ENCODE data around the gene PLAAT4. TPM values are rescaled to one million over a fixed set of nuclear protein-coding genes. Genes with fewer than 3 reads are reported as not detected.

The PLAAT4 gene
- total and polyA plus RNA-seq, 9 donors: 35.8 to 71.6 (median 62.5) TPM

DNA sequence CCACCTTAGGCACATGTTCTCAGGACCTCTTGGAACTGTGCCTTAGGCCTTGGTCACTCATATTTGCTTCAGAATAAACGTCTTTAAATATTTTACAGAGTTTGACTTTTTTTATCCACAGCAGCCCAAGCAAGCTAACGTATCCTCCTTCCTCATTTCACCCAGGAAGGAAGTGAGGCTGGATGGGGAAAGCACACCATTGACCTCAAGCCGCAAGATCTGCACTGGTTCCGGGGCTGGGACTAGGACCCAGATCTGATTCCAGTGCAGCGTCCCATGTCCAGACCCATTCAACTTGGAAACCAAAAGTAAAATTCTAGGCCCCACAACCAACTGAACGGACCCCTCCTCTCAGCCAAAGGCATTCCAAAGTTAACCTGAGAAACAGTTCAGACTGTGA is 33.1 kb upstream of the PLAAT4 start:
- no peak for DNase-seq
- no peaks in the 10 kb centered on the region for H3K36me3 ChIP-seq
- no peaks in the 10 kb centered on the region for H3K27me3 ChIP-seq
- 83 to 90% (median 84%) methylated on average over 6 of the region's 6 CpGs for WGBS, 3 donors
- peaks cover 2% of the 10 kb centered on the region for H3K4me1 ChIP-seq (ENCODE audit: insufficient read depth)
- peaks cover 0 to 3% of the 10 kb centered on the region in 2 donors for H3K9me3 ChIP-seq
- no peak overlapping the region for H3K27ac ChIP-seq
- TF ChIP-seq POLR2A (IDR thresholded peaks at IDR 0.05): no peak
- H3K4me3 ChIP-seq: no peak overlapping the region
- intact Hi-C loops (cut with DNase I): no loop called here

- intact Hi-C loops (cut with DNase I): no loop called here
- peaks cover 2% of the 10 kb centered on the region for H3K4me1 ChIP-seq (ENCODE audit: insufficient read depth)
- H3K27me3 ChIP-seq: no peaks in the 10 kb centered on the region
- H3K36me3 ChIP-seq: no peaks in the 10 kb centered on the region
- TF ChIP-seq EP300 (IDR thresholded peaks at IDR 0.05) (no peak), POLR2A (IDR thresholded peaks at IDR 0.05) (no peak)
- TF ChIP-seq, protein P1, sequence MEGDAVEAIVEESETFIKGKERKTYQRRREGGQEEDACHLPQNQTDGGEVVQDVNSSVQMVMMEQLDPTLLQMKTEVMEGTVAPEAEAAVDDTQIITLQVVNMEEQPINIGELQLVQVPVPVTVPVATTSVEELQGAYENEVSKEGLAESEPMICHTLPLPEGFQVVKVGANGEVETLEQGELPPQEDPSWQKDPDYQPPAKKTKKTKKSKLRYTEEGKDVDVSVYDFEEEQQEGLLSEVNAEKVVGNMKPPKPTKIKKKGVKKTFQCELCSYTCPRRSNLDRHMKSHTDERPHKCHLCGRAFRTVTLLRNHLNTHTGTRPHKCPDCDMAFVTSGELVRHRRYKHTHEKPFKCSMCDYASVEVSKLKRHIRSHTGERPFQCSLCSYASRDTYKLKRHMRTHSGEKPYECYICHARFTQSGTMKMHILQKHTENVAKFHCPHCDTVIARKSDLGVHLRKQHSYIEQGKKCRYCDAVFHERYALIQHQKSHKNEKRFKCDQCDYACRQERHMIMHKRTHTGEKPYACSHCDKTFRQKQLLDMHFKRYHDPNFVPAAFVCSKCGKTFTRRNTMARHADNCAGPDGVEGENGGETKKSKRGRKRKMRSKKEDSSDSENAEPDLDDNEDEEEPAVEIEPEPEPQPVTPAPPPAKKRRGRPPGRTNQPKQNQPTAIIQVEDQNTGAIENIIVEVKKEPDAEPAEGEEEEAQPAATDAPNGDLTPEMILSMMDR (IDR thresholded peaks at IDR 0.05): no peak
- DNase-seq: no peak
- H3K27ac ChIP-seq: no peak overlapping the region
- WGBS, 3 donors: 84 to 95% (median 88%) methylated on average over 1 of the region's 1 CpG
- H3K9me3 ChIP-seq: peaks cover 0 to 3% of the 10 kb centered on the region in 2 donors
- H3K4me3 ChIP-seq: no peak overlapping the region
These were observed 32.6 kb upstream of the PLAAT4 start for GRCh38 chr11:63504054-63504453.

GRCh38 chr11:63504933-63505586 is 31.5 kb upstream of the PLAAT4 start:
- Histone ChIP-seq H3K9me3 (no peaks in the 10 kb centered on the region), H3K36me3 (no peaks in the 10 kb centered on the region), H3K4me3 (no peak overlapping the region), H3K27me3 (no peaks in the 10 kb centered on the region), H3K4me1 (ENCODE audit: insufficient read depth) (peaks cover 2% of the 10 kb centered on the region), H3K27ac (no peak overlapping the region)
- intact Hi-C loops (cut with DNase I): no loop called here
- DNase-seq: peak in 3 of 5 donors; percentile 63 to 75 (median 65)
- TF ChIP-seq, protein P1 (IDR thresholded peaks at IDR 0.05): no peak
- TF ChIP-seq EP300 (IDR thresholded peaks at IDR 0.05): no peak
- TF ChIP-seq POLR2A (IDR thresholded peaks at IDR 0.05): no peak
- 75 to 79% (median 76%) methylated on average over 4 of the region's 4 CpGs for WGBS, 3 donors

DNA sequence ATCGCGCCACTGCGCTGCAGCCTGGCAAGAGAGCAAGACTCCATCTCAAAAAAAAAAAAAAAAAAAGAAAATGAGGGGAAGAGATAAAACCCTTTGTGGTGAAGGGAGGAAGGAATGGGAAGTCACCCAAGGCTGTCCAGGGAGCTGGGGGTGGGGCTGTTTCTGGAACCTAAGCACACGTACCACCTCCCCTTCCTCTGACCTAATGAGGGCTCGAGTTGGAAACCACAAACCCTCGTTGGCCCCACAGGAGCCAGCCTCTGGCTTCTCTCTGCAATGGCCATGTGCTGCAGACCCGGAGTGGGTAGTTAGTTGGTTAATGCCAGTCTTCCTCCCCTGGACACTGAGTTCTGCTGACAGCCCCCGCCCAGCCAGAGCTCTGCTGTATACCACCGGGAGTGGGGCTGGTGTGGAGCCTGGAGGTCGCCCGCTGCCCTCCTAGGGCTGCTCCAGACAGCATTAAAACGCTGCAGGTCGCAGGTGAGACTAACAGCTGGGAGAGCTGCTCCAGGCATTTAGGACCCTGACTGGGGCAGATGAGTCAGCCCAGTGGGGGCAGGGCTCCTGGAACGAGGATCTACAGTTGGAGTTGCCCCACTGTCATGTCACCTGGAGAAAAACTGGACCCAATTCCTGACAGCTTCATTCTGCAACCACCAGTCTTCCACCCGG is 30.6 kb upstream of the PLAAT4 start, which contains the start of gene LGALS12:
LGALS12 (plus strand) TSS at position 228 of the 672 bp plus-strand sequence; CDS start at position 603, 375 bp downstream.
- no peak for DNase-seq
- H3K4me3 ChIP-seq: no peak within 1 kb of the TSS
- H3K9me3 ChIP-seq: no peaks in the 10 kb centered on the region
- peaks cover 6% of the 10 kb centered on the region for H3K4me1 ChIP-seq (ENCODE audit: insufficient read depth)
- no peak for TF ChIP-seq POLR2A (IDR thresholded peaks at IDR 0.05)
- TF ChIP-seq, protein P1 (IDR thresholded peaks at IDR 0.05): no peak
- no peak for TF ChIP-seq EP300 (IDR thresholded peaks at IDR 0.05)
- H3K27ac ChIP-seq: no peak within 1 kb of the TSS
- WGBS, 3 donors: 52 to 57% (median 53%) methylated on average over 14 to 15 of the region's 15 CpGs
- intact Hi-C loops (cut with DNase I): no loop called here
- H3K27me3 ChIP-seq: no peaks in the 10 kb centered on the region
- no peaks in the 10 kb centered on the region for H3K36me3 ChIP-seq

DNA sequence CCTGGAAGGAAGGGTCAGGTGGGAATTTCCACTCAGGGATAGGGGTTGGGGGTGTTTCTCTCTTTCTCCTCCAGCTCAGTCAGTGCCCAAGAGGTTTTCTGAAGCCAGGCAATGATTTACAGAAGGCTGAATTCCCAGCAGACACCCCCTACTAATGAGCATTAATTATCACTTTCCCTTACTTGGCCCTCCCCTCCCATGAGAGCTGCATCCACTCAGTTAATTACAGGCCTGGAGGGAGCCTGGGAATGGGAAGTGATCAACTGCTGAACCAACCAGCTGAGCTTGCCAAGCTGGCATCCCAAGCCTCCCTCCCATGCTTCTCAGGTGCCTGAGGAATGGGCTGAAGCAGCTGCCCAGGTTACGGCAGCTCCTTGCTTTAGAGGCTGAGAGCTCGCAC is 29.7 kb upstream of the PLAAT4 start:
- Histone ChIP-seq H3K4me3 (no peak overlapping the region), H3K9me3 (no peaks in the 10 kb centered on the region), H3K27ac (no peak overlapping the region), H3K27me3 (no peaks in the 10 kb centered on the region), H3K36me3 (no peaks in the 10 kb centered on the region), H3K4me1 (ENCODE audit: insufficient read depth) (peaks cover 6% of the 10 kb centered on the region)
- DNase-seq: no peak
- WGBS, 3 donors: 95 to 99% (median 96%) methylated on average over 2 of the region's 2 CpGs
- intact Hi-C loops (cut with DNase I): no loop called here
- TF ChIP-seq EP300 (IDR thresholded peaks at IDR 0.05) (no peak), POLR2A (IDR thresholded peaks at IDR 0.05) (no peak)
- TF ChIP-seq, protein P1 (IDR thresholded peaks at IDR 0.05): no peak

Data from ovary (tissue), 9 donors.